HUDEP-2 (cell line): ENCODE data around the gene CAMK2D.

Experiments
- DNase-seq, 76 experiments: peaks; one replicate each; lab custom pipeline; 2025; ENCODE audit not compliant: unreplicated experiment in 76 of 76; lab: John Stamatoyannopoulos, UW

Gene CAMK2D

GRCh38 chr4:113407409-113407808 lies 354.1 kb downstream of the CAMK2D start:
- DNase-seq, result no peak

GRCh38 chr4:113406723-113407016 lies 354.9 kb downstream of the CAMK2D start:
- no peak for DNase-seq

DNA sequence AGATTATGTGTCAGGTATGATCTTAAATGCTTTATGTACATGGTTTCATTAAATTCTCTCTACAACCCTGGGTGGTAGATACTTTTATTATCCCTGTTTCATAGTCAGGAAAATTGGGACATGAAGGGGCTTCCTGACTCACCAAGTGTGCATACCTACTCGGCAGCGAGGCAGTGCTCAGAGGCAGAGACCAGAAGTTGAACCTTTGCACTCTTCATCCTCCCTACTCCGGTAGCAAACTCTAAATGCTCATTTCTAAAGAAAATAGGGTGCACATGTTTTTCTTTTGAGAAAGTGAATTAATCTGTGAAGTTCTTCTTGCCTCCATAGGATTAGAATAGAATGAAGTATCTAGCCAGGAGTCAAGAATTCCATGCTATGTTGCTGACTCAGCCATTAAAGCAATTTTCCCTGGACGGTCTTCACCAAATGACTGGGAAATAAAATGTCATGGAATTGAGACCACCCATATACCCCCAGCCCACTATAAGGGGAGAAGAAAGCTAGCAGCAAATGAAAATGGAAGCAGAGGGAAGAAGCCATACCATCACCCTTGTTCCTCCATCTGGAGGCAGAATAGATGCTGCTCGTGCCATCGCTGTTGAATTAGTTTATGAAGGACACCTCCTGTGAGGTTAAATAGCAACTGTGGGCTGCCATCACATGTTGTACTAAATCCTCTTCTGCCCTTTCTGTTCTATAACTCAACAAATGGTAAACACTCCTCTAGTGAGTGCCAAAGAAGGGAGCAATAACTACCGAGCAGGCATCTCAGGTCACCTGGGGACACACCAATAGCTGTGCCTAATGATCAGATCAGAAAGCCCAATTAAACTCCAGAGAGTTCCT lies 355.4 kb downstream of the CAMK2D start:
- no peak for DNase-seq

GRCh38 chr4:113404841-113405240 lies 356.7 kb downstream of the CAMK2D start:
- DNase-seq, result no peak

- no peak for DNase-seq
These were observed 357.4 kb downstream of the CAMK2D start for GRCh38 chr4:113404167-113404571.
